K562 (cell line): ENCODE data around the gene HELZ2. TPM values are rescaled to one million over a fixed set of nuclear protein-coding genes. Genes with fewer than 3 reads are reported as not detected.

Experiments used
- BDP1 ChIP-seq: IDR thresholded peaks from 3 replicates; pipeline ENCODE4 v1.6.1; 2011; ENCODE audit not compliant: insufficient read length, insufficient read depth
- CAMTA2 ChIP-seq: fragments of 250-450 bp; sonication (Bioruptor Pico); conservative IDR thresholded peaks from 2 replicates; pipeline ENCODE4 v1.5.1; 2022
- CHD7 ChIP-seq: fragments of 200-600 bp; sonication (generic); IDR thresholded peaks from one replicate; pipeline ENCODE4 v1.6.1; 2012; ENCODE audit warnings: mild to moderate bottlenecking, low read depth, low read length, inconsistent platforms
- CREBBP ChIP-seq: IDR thresholded peaks from one replicate; pipeline ENCODE4 v1.6.1; 2012; ENCODE audit warnings: low read depth, mild to moderate bottlenecking, control low read depth, inconsistent platforms, low read length
- ESRRB ChIP-seq: fragments of 250-450 bp; sonication (Bioruptor Pico); IDR thresholded peaks from 2 replicates; pipeline ENCODE4 v1.5.0; 2020; ENCODE audit warnings: mild to moderate bottlenecking, moderate library complexity, borderline replicate concordance
- KDM5B ChIP-seq: fragments of 200-600 bp; sonication (generic); IDR thresholded peaks from 2 replicates; pipeline ENCODE4 v1.6.1; 2012; ENCODE audit warnings: low read depth, mild to moderate bottlenecking, moderate library complexity, low read length, control low read depth, inconsistent platforms; ENCODE audit not compliant: insufficient replicate concordance
- STAT5B ChIP-seq: fragments of 250-450 bp; sonication (Bioruptor Pico); IDR thresholded peaks from 2 replicates; pipeline ENCODE4 v1.8.0; 2021; ENCODE audit warnings: mild to moderate bottlenecking, inconsistent platforms
- TBP ChIP-seq: optimal IDR thresholded peaks from 2 replicates; pipeline ENCODE3; 2011; ENCODE audit warnings: low read depth, low read length, improper control_type of control experiment
- ZNF444 ChIP-seq: fragments of 250-450 bp; sonication (Bioruptor Pico); IDR thresholded peaks from 2 replicates; pipeline ENCODE4 v1.4.0; 2020; ENCODE audit warnings: mild to moderate bottlenecking, moderate library complexity
- polyA plus RNA-seq, 8 experiments: library from polyadenylated mRNA; depleted of rRNA in 4 of 8; stranded (reverse) in 5 of 8; unstranded in 3 of 8; fragments of >200 nt; fragmentation: Nextera tagmentation in 2 of 8; fragmentation: Illumina TruSeq in 1 of 8; extraction: Ambion mirVana in 2 of 8; extraction: Trizol in 1 of 8; gene quantifications; 2 replicates each; pipeline versions ENCODE4 v1.2.1 to v1.2.3, GENCODE V29; 2011 to 2014; ENCODE audit warnings: inconsistent platforms in 1 of 8, missing spikeins in 1 of 8
- total RNA-seq, 7 experiments: library from RNA; depleted of rRNA in 6 of 7; stranded (reverse); fragments of >200 nt in 6 of 7; fragmentation: Illumina TruSeq in 2 of 7; extraction: Trizol in 2 of 7; gene quantifications; 2 replicates each; pipeline versions ENCODE4 v1.2.1 to v1.2.3, GENCODE V29; 2011 to 2021; ENCODE audit warnings: low replicate concordance in 1 of 7
- TF ChIP-seq, protein P1 (sequence below): fragments of 250-450 bp; sonication (Bioruptor Pico); IDR thresholded peaks from 2 replicates; pipeline ENCODE4 v1.4.0; 2020; ENCODE audit warnings: mild to moderate bottlenecking, moderate library complexity, borderline replicate concordance

Gene HELZ2
- total and polyA plus RNA-seq, 9 of the 15 experiments (the other 6 are each of a cell fraction or from before 2014, with no cell fraction given) = 0.03 to 7.8 (median 2.9) TPM; not detected in 1

DNA sequence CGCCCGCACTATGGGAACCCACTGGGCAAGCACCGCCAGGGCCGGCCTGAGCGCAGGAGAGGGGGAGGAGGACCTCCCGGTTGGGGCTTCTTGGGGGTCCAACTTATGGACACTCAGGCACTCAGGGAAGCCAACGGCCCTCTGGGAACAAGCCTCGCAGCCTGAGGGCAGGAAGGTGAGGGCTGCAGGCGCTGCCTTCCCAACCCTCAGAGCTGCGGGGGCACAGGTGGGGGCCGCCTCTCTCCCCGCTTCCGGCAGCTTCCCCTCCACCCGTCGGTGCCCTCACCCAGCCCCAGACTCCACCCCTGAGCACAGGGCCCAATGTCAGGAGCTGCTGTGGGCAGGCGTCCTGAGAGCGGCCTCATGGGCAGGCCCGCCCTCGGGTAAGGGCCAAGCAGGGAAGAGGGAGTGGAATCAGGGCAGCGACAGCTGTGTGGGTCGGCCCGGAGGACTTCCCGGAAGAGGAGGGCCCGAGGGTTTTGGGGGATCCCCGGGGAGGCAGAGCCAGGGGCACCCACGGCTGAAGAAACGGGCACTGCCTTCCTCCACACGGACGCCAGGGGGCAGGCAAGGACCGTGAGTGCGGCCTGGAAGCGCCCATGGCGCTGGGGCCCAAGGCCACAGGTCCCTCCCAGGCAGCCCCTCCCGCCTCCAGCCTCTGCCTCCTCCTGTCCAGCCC, 36.4 kb downstream of the HELZ2 start (continued):
- no peak for TF ChIP-seq CHD7
- no peak for TF ChIP-seq BDP1
- TF ChIP-seq TBP = no peak
- no peak for TF ChIP-seq ESRRB (CRISPR knock-in tag)
- TF ChIP-seq, protein P1, sequence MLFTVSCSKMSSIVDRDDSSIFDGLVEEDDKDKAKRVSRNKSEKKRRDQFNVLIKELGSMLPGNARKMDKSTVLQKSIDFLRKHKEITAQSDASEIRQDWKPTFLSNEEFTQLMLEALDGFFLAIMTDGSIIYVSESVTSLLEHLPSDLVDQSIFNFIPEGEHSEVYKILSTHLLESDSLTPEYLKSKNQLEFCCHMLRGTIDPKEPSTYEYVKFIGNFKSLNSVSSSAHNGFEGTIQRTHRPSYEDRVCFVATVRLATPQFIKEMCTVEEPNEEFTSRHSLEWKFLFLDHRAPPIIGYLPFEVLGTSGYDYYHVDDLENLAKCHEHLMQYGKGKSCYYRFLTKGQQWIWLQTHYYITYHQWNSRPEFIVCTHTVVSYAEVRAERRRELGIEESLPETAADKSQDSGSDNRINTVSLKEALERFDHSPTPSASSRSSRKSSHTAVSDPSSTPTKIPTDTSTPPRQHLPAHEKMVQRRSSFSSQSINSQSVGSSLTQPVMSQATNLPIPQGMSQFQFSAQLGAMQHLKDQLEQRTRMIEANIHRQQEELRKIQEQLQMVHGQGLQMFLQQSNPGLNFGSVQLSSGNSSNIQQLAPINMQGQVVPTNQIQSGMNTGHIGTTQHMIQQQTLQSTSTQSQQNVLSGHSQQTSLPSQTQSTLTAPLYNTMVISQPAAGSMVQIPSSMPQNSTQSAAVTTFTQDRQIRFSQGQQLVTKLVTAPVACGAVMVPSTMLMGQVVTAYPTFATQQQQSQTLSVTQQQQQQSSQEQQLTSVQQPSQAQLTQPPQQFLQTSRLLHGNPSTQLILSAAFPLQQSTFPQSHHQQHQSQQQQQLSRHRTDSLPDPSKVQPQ (CRISPR knock-in tag) = no peak
- no peak for TF ChIP-seq CREBBP
- no peak for TF ChIP-seq KDM5B
- no peak for TF ChIP-seq ZNF444 (CRISPR knock-in tag)
- no peak for TF ChIP-seq STAT5B (CRISPR knock-in tag)
- no peak for TF ChIP-seq CAMTA2 (CRISPR knock-in tag)
